ENCODE measurements around the gene SUMF2. TPM values are rescaled to one million over a fixed set of nuclear protein-coding genes. Genes with fewer than 3 reads are reported as not detected.

Gene SUMF2
- total and polyA plus RNA-seq, 2 of the 13 experiments (the other 11 are each of a cell fraction or from before 2014, with no cell fraction given): 48.9 to 54.4 TPM

DNA sequence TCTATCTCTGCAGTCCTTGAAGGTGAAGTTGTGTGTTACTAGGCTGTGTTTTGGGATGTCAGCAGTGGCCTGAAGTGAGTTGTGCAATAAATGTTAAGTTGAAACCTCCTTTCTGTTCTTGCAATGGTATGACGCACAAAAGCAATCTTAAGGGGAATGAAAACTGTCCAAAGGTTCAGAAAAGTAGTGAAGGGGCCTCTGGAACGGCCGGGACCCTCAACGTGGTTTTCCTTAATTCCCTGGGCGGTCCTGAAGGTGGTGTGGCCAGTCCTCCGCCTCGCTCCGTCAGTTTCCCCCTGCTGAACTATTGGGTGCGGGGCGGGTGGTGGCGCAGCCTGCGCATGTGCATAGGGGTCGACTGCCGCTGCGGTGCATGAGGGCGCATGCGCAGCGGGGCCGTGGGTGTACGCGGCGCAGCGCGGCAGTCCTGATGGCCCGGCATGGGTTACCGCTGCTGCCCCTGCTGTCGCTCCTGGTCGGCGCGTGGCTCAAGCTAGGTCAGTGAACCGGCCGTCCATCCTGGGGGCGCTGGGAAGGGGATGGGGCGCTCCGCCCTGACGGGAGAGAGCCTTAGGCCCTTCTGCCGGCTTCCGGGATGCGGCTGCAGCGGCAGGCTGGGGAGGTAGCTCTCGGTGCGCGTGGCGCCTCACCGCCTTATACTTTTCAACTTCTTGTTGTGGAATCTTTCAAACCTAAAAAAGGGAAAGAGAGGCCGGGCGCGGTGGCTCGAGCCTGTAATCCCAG, at the start of gene SUMF2 (continued):
- TF ChIP-seq CBFB (CRISPR knock-in tag; IDR thresholded peaks at IDR 0.05) (peak; percentile 46; the same call in 1 of the 2 replicates), ISL2 (CRISPR knock-in tag; IDR thresholded peaks at IDR 0.05) (peak; percentile 79), ZNF44 (CRISPR knock-in tag; IDR thresholded peaks at IDR 0.05) (no peak), FOXK2 (IDR thresholded peaks at IDR 0.05) (no peak), ZNF10 (CRISPR knock-in tag; IDR thresholded peaks at IDR 0.05; ENCODE audit: borderline replicate concordance, low read depth) (no peak), TBX2 (CRISPR knock-in tag; IDR thresholded peaks at IDR 0.05; ENCODE audit: borderline replicate concordance) (peak; percentile 85), U2AF2 (IDR thresholded peaks at IDR 0.05; ENCODE audit: low read depth, low read length) (no peak), HOXA3 (CRISPR knock-in tag; IDR thresholded peaks at IDR 0.05) (peak; percentile 88), ATAD3A (CRISPR knock-in tag; IDR thresholded peaks at IDR 0.05) (no peak), FOXJ3 (CRISPR knock-in tag; IDR thresholded peaks at IDR 0.05; ENCODE audit: borderline replicate concordance) (no peak), TCF12 (IDR thresholded peaks at IDR 0.05) (no peak), TCF12 (CRISPR knock-in tag; IDR thresholded peaks at IDR 0.05) (no peak), ELF4 (CRISPR knock-in tag; IDR thresholded peaks at IDR 0.05; ENCODE audit: borderline replicate concordance) (peak; percentile 38; the same call in 1 of the 2 replicates), MZF1 (CRISPR knock-in tag; IDR thresholded peaks at IDR 0.05; ENCODE audit: borderline replicate concordance) (no peak)
- TF ChIP-seq, protein P1, sequence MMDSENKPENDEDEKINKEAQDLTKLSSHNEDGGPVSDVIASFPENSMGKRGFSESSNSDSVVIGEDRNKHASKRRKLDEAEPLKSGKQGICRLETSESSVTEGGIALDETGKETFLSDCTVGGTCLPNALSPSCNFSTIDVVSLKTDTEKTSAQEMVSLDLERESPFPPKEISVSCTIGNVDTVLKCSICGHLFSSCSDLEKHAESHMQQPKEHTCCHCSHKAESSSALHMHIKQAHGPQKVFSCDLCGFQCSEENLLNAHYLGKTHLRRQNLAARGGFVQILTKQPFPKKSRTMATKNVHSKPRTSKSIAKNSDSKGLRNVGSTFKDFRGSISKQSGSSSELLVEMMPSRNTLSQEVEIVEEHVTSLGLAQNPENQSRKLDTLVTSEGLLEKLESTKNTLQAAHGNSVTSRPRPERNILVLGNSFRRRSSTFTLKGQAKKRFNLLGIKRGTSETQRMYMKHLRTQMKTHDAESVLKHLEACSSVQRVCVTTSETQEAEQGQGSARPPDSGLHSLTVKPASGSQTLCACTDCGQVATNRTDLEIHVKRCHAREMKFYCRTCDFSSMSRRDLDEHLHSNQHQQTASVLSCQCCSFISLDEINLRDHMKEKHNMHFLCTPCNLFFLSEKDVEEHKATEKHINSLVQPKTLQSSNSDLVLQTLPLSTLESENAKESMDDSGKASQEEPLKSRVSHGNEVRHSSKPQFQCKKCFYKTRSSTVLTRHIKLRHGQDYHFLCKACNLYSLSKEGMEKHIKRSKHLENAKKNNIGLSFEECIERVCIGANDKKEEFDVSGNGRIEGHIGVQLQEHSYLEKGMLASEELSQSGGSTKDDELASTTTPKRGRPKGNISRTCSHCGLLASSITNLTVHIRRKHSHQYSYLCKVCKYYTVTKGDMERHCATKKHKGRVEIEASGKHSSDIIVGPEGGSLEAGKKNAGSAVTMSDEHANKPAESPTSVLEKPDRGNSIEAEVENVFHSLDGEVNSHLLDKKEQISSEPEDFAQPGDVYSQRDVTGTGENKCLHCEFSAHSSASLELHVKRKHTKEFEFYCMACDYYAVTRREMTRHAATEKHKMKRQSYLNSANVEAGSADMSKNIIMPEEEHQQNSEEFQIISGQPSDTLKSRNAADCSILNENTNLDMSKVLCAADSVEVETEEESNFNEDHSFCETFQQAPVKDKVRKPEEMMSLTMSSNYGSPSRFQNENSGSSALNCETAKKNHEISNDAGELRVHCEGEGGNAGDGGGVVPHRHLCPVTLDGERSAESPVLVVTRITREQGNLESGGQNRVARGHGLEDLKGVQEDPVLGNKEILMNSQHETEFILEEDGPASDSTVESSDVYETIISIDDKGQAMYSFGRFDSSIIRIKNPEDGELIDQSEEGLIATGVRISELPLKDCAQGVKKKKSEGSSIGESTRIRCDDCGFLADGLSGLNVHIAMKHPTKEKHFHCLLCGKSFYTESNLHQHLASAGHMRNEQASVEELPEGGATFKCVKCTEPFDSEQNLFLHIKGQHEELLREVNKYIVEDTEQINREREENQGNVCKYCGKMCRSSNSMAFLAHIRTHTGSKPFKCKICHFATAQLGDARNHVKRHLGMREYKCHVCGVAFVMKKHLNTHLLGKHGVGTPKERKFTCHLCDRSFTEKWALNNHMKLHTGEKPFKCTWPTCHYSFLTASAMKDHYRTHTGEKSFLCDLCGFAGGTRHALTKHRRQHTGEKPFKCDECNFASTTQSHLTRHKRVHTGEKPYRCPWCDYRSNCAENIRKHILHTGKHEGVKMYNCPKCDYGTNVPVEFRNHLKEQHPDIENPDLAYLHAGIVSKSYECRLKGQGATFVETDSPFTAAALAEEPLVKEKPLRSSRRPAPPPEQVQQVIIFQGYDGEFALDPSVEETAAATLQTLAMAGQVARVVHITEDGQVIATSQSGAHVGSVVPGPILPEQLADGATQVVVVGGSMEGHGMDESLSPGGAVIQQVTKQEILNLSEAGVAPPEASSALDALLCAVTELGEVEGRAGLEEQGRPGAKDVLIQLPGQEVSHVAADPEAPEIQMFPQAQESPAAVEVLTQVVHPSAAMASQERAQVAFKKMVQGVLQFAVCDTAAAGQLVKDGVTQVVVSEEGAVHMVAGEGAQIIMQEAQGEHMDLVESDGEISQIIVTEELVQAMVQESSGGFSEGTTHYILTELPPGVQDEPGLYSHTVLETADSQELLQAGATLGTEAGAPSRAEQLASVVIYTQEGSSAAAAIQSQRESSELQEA (CRISPR knock-in tag; IDR thresholded peaks at IDR 0.05; ENCODE audit: not compliant biosample characterization): peak; percentile 87
- TF ChIP-seq, protein P2, sequence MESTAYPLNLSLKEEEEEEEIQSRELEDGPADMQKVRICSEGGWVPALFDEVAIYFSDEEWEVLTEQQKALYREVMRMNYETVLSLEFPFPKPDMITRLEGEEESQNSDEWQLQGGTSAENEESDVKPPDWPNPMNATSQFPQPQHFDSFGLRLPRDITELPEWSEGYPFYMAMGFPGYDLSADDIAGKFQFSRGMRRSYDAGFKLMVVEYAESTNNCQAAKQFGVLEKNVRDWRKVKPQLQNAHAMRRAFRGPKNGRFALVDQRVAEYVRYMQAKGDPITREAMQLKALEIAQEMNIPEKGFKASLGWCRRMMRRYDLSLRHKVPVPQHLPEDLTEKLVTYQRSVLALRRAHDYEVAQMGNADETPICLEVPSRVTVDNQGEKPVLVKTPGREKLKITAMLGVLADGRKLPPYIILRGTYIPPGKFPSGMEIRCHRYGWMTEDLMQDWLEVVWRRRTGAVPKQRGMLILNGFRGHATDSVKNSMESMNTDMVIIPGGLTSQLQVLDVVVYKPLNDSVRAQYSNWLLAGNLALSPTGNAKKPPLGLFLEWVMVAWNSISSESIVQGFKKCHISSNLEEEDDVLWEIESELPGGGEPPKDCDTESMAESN (CRISPR knock-in tag; conservative IDR thresholded peaks at IDR 0.05): peak; percentile 92
- TF ChIP-seq, protein P3, sequence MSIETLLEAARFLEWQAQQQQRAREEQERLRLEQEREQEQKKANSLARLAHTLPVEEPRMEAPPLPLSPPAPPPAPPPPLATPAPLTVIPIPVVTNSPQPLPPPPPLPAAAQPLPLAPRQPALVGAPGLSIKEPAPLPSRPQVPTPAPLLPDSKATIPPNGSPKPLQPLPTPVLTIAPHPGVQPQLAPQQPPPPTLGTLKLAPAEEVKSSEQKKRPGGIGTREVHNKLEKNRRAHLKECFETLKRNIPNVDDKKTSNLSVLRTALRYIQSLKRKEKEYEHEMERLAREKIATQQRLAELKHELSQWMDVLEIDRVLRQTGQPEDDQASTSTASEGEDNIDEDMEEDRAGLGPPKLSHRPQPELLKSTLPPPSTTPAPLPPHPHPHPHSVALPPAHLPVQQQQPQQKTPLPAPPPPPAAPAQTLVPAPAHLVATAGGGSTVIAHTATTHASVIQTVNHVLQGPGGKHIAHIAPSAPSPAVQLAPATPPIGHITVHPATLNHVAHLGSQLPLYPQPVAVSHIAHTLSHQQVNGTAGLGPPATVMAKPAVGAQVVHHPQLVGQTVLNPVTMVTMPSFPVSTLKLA (IDR thresholded peaks at IDR 0.05): no peak; the same call in none of the 2 replicates

Data from HepG2 (cell line).